CD4-positive, alpha-beta T cell treated with Interleukin-4 for 4 hours (primary cell): ENCODE results near the gene ANKRD62.
"Not testable (repeated sequence)": the region's sequence is repeated elsewhere in the genome, so short reads cannot be mapped to it uniquely, and the experiment has no call there.

Experiments used
- DNase-seq: peaks from one replicate; pipeline ENCODE4 v3.0.0-alpha.2; 2020

Gene ANKRD62

DNA sequence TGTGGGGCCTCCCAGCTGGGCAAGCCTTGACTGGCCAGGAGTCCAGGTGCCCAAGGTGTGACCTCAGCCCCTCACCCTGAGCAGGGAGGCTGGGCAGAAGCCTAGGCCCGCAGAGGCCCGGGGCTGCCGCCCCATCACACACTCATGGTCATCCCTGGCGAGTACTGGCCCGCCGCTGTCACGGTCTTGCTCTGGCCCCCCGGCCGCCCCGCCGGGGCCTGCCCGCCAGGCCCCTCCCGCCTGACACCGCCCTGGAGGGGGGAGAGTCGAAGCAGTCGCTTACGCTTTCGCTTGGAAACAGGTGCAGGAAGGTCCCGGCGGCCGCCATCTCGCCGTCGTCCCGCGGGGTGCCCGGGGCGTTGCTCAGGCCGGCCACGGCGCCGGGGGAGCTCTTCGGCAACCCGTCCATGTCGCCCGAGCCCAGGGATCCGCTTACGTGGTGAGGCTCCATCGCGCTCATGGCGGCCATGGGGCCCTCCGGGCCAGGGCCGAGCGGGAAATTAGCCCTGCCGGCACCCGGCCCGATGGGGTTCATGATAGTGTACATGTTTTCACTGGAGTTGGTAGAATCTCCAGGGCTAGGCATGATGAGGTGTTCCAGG, 26.6 kb upstream of the ANKRD62 start:
- no peak for DNase-seq

DNA sequence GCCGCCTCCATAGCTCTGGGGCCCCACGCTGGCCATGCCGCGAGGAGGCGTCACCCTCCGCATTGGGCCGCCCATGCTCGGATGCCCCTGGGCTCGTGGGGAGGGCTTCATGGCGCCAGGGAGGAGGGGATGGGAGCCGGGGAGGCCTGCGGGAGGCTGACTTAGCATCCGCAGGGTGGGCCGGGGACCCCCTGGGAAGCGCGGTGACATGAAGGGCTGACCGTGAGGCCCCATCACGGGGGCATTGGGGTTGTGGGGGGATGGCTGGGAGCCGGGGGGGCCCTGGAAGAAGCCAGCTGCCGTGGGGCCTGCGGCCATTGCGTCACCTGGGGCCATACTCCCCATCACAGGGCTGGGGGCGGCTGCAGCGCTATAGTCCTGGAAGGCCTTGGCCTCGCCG, 26.0 kb upstream of the ANKRD62 start:
- DNase-seq: no peak

DNA sequence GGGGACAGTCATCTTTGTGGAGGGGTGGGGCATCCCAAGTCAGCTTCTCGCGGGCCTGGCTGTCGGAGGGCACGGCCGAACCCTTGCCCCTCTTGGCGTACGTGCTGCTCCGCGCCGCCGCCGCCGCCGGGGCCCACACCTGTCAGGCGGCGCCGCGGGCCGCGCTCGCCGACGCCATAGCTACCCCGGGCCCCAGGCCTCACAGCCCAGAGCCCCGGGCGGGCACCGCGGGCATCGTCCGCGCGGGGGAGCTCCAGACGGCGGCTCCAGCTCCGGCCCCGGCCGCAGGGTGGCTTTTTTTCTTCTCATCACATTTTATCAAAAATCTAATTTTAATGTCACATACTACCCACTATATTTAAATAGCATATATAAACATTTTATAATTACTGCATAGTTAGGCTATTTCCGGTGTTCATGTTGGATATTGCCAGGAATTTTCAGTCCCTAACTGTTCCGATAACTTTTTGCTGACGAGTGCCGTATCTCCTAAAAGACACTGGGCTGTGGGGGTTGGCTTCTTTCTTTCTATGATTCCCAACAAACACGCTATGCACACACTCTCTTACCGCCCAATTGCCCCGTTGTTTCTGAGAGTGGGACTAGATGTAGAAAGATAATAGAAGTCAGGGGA, 25.2 kb upstream of the ANKRD62 start:
- not testable (repeated sequence) for DNase-seq

DNA sequence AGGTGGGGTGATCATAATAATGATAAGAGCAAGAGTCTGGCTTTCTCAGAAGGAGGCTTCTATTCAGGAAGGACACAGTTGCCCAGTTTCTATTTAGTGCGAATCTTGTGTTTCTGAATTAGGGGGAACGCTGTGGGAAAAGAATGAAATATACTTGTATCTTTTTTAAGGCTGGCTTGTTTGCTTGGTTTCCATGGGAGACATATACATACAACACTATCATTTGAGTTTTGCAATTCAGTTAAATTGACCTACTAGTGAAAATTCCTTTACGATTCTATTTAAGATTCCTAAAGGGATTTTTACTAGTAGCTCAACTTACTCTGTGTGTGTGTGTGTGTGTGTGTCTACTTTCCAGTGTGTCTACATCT, 24.7 kb upstream of the ANKRD62 start:
- DNase-seq: no peak

DNA sequence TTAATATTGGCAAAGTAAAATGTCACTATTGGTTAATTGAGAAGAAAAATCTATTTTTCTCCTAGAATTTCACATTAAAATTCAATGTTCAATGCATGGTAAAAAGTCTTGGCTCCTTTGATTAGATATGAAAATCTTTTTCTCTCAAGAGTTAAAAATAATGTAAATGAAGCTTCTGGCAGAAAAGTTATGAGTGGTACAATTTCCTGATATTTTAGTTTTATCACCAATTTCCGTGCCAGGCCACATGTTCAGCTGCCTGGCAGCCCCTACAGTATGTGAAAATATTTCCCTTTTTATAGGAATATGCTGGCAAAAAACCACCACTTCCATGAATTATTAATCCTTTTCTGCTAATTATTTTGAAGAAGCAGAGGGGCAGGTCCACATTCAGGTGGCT, 22.6 kb upstream of the ANKRD62 start:
- DNase-seq: not testable (repeated sequence)

DNA sequence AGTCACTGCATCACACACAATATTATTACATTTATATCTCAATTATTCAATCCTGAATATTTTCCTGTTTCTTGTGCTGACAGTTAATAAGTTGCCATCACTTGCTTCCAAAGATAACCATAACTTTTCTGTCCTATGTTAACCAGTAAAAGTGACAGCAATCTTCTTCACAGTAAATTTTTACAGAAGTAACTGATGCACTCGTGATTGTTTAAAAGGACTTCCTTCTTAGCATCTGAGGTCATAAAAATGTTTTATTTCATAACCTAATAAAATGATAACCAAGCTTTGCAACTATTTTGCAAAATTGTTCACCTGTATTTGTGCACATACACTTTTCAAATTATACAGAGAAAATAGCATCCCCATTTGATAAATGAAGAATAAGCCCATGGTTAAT, 20.6 kb upstream of the ANKRD62 start:
- no peak for DNase-seq

DNA sequence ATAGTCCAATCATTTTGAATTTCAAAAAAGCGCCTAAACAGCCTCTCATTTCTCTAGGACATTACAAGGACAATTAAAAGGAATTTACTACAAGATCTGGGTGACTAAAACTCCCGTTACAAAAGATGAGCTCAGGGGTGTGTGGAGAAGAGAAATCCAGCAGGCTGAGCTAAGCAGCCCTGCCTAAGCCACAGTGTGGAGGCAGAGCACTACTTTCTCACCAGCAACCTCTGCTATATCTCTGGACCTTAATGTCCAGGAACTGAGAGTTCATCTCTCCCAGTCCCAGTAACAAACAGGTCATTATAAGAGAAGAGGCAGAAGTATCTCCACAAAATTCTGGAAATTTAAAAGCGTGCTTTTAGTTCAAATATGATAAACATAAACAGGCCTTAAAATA, 18.9 kb upstream of the ANKRD62 start:
- DNase-seq: no peak

DNA sequence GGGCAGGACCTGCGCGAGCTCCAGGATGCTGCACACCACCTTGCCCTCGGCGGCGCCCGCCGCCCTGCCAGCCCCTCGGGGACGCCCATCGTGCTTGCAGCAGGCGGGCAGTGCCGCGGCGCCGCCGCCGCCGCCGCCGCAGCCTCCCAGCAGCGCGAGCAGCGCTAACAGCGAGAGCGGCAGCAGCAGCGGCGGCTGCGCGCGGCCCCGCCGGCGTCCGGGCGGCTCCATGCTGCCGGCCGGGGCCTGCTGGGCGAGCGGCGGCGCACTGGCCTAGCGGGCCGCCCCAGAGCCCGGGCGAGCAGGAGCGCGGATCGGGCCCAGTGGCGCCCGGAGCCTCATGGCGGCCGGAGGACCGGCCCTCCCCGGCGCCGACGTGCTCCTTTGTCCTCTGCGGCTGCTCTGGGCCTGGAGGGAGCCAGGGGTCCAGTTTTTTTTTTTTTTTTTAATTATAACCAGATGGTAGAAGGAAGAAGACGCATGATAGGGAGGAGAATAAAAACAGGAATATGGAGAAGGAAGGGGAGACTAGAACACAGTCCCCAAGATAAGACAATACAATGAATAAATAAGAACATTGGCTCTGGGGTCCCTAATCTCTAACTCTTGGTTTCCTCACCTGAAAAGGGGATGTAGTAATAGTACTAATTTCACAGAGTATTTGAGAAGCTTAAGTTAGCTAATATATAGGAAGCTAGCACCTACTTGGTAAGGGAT, 17.1 kb upstream of the ANKRD62 start:
- no peak for DNase-seq

DNA sequence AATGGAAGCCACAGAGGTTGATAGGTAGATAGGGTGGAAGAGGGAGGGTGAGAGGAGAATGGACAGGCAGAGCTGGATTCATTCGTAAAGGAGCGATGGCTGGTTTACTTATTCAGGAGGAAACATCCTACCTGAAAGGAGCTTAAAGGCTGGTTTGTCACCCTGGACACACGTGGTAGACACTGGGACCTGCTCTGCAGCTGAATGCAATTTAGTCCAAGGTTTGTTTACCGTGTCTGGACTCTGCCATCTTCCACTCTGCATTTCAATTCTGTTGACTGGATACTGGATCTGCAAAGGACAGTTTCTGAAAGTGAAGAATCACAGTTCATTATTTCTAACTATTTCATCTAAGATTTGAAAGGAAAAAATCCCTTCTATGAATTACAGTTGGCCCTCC, 15.6 kb upstream of the ANKRD62 start:
- DNase-seq: not testable (repeated sequence)

DNA sequence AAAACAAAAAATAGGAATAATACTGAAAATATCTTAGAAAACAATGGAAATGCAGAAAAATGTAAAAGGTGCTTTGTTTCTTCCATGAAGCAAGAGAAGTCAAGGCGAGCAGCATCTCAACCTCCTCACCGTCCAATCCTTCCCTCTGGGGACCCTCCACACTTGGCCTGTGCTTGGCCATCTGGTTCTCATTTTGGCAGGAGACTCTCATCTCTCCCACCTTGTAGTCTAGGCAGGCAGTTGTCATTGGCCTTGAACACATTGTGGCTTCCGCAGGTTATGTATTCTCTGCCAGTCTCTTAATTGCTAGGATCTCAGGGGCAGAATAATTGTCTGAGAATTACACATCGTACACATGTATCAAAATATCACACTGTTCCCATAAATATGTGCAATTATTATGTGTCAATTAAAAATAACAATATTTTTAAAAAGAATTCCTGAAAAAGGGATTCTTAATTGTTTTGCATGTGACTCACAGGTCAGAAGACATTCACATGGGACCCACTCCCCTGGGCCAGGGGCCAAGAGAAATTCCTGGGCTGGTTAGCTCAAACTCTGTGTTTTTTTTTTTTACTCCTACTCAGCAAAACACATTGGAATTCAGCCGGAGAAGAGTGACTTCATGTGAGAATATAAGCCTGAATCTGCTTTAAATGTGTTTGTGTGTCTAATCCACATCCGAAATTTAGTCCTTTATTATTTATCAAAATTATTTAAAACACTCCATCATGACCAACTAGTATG, 14.0 kb upstream of the ANKRD62 start:
- DNase-seq: no peak

DNA sequence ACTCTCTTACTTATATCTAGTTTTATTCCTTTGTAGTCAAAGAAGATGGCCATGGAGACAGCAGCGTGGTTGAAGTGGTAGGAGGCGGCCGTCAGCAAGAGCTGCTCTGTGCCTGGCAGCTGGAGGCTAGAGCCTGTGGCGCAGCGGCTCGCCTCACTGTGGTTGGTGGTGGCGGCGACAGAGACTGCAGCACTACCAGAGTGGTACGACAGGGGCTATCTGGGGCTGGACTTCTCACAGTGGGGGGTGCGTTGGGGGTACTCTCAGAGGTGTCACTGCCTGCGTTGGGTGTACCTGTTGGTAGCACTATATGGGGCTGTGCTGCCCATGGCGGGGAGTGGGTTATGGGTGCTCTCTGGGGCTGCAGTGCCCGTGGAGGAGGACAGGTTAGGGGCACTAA, 8.5 kb upstream of the ANKRD62 start:
- DNase-seq: no peak

DNA sequence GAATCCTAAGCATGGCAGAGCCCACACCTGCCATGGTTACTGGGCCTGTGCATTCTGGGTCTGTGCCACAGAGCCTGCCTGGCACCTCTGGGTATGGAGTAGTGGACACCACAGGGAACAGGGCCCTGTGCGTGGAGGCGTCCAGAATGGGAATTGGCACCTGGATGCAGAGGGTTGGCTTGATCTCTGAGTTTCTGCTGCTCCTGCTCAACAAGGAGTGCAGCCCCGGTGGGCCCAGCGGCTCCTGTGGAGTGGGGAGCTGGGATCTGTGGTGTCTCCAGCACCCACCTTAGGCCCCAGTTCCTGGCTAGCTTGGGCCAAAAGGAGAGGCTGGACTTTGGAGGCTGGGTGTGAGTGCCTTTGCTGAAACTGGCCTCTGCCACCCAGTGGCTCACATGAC, 7.9 kb upstream of the ANKRD62 start:
- no peak for DNase-seq

DNA sequence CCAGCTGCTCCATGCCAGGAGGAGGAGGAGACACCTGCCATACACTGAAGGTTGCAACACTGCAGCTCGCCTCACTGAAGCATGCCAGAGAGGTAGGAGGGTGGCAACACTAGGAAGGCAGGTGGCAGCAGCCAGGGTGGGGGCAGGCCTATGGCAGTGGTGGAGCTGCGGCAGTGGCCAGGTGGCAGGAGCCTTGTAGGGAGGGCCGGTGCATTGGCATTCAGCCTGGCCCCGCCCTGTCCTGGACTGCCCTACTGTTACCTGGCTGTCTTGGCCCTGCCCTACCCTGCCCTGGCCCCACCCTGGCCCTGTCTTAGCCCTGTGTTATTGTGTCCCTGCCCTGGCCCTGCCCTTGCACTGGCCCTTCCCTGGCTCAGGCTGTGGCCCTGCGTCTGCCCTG, 7.4 kb upstream of the ANKRD62 start:
- no peak for DNase-seq

DNA sequence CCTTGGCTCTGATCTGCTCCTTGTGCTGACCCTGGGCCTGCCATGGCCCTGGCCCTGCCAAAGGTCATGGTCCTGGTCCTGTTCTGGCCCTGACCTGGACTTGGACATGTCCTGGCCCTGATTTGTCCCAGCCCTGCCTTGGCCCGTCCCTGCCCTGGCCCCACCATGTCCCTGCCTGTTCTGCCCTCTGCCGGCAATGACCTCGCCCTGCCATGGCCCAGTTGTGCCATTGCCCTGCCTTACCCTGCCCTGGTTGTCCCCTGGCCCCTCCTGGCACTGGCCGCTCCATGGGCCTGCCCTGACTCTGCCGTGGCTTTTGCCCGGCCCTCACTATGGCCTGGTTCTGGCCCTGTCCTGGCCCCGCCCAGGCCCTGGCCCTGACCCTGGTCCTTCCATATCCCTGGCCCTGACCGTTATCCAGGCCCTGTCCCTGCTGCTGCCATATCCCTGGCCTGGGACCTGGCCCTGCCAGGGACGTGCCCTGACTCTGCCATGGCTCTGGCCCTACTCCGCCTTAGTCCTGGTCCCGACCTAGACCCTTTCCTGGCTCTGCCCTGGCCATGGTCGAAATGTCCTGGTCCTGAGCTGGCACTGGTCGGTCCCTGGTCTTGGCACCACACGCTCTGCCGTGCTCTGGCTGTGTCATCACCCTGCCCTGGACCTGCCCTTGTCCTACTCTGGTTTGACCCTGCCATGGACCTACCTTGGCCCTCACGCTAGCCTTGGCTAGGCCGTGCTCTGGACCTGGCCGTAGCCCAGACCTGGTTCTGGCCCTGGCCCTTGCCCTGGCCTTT, 6.8 kb upstream of the ANKRD62 start:
- DNase-seq: no peak

DNA sequence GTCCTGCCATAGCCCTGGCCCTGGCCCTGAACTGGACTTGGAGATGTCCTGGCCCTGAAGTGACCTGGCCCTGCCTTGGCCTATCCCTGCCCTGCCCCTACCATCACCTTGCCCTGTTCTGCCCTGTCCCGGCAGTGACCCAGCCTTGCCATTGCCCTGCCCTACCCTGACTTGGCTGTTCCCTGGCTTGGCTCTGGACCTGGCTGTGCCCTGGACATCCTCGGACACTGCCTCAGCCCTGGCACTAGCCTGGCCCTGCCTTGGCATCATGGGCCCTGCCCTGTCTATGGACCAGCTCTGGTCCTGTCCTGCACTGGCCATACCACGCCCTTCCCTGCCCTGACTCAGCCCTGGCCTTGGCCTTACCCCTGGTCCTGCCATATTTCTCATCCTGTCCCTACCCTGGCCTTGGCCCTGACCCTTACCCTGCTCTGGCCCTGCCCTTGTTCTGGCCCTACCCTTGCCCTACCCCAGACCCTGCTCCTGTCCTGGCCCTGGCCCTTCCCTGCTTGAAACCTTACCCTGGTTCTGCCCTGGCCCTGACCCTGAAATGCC, 6.1 kb upstream of the ANKRD62 start:
- DNase-seq: no peak

DNA sequence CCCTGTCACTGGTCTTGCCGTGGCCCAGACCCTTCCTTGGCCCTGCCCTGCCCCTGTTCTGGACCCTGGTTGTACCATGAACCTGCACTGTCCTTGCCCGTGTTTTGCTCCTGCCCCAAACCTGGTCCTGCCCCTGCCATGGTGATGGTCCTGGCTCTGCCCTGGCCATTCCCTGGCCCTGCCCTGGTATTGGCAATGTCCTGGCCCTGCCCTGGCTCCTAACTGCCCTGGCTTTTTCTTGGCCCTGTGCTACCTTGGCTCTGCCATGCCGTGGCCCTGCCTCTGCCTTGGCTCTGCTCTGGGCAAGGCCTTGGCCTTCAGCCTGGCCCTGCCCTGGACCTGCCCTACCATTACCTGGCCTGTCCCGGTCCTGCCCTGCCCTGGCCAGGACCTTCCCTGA, 5.5 kb upstream of the ANKRD62 start:
- no peak for DNase-seq

DNA sequence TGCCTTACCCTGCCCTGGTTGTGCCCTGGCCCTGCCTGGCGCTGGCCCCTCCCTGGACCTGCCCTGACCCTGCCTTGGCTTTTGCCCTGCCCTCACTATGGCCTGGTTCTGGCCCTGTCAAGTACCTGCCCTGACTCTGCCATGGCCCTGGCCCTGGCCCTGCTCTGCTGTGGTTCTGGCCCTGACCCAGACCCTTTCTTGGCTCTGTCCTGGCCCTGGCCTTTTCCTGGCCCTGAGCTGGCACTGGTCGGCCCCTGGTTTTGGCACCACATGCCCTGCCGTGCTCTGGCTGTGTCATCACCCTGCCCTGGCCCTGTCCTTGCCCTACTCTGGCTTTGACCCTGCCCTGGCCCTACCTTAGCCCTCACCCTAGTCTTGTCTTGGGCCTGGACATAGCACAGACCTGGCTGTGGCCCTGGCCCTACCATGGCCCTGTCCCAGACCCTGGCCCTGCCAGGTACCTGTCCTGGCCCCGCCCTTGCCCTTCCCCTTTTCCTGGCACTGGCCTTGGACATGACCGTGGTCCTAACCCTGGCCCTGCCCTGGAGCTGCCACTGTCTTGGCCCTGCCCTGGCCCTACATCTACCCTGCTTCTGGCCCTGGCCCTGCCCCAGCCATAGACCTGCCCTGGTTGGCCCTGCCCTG, 4.8 kb upstream of the ANKRD62 start:
- no peak for DNase-seq

DNA sequence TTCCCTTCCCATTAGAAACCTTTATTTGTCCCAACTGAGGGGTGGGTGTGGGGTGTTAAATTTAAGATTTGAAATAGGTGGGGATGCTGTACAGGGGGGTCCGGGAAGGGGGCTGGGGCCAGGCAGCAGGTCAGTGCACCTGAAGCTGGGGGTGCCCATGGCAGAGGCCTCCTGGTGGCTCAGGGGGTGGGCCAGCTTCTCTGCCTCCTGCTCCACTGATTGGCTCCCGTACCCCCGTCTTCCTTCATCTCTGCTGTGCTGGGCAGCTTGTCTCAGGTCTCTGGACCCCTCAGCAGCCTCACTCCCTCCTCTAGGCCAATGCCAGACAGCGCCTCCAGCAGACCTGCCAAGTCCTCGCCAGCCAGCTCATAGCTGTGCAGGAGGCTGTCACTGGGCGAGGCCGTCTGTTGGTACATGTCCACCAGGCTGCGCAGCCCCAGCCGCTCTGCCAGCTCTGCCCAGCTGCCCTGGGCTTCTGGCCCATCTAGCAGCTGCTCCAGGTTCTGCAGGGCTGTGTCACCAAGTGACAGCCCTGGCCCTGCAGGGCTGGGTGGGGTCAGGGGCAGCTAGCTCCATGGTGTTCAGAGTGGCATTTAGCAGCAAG, 2.0 kb upstream of the ANKRD62 start:
- no peak for DNase-seq

DNA sequence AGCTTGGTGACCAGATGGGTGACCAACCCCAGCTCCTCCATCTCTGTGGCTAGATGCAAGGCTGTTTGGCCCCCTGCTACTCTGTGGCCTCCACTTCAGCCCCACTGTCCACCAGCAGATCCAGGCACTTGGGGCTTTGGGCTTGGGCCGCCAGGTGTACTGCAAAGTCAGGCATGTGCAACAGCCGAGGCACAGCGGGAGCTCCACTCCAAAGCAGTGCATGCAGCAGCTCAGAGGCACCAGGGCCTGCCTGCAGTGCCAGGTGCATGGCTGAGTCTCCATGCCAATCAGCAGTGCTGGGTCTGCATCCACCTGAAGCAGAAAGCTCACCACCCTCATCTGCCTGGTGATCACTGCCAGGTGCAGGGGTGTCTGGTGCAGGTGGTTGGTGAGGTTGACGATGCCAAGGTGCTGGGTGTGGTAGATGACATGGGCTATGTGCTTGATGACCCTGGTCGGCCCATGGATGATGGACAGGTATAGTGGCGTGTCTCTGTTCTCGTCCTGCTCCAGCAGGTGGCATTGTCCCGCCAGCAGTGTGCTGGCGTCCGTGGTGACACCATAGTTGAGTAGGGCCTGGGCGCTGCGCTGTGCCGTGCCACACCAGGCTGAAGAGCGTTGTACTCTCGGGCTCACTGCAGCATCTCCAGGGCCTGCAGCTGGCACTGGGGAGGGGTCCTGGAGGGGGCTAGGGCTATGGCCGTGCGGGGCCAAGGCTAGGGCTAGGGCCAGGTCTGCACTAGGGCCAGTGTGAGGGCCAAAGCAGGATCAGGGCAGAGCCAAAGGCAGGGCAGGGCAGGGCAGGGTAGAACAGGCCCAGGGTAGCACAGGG, 1.0 kb upstream of the ANKRD62 start:
- no peak for DNase-seq

DNA sequence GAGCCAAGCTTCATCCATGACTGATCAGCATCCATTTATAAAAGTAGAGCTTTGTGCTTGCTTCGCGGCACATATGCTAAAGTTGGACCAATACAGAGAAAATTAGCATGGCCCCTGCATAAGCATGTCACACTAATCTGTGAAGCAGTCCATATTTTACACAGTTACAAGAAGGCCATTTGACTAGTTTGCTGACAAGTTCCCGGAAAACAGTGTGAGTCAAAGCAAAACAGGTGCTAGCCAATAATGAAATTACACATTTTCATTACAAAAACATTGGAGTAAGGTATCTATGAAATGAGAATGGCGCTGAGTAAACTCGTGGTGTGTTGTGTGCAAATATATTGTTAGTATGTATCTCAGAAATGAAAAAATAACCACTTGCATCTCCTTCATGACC, 4.7 kb downstream of the ANKRD62 start:
- DNase-seq: no peak

DNA sequence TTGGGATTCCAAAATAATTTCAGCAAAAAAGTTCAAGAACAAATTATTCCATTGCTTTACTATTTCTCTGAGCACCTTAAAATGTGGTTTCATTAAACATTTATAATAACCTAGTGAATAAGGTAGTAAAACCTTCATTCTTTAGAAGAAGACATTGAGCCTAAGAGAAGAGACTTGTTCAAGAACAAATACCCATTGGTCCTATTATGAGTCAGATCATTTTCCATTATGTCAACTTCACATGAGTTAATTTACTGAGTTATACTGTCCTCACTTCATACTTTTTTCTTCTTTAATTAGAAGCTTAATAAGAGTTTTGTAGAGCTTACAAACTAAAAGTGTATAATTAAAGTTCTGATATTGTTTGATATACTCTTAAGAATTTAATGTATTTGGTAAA, 5.5 kb downstream of the ANKRD62 start:
- DNase-seq: no peak
